Tibial nerve (tissue), 4 donors: ENCODE data around the gene GNG5. TPM values are rescaled to one million over a fixed set of nuclear protein-coding genes. Genes with fewer than 3 reads are reported as not detected.

ENCODE experiments used
- DNase-seq, 2 donors: peaks; one replicate each; pipeline ENCODE4 v3.0.0-alpha.2; 2019; ENCODE audit warnings: low spot score in 2 of 2
- H3K27ac ChIP-seq, 4 donors: fragments of 200-600 bp; sonication (generic) in 3 of 4; one replicate each; pipeline ENCODE4 v1.5.1; 2017 to 2019; ENCODE audit warnings: mild to moderate bottlenecking in 1 of 4
- H3K27me3 ChIP-seq, 2 donors: fragments of 200-600 bp; sonication (generic) in 1 of 2; one replicate each; pipeline versions ENCODE4 v1.5.1 to v1.6.0; 2017 to 2019
- H3K36me3 ChIP-seq, 3 donors: fragments of 200-600 bp; sonication (generic); one replicate each; pipeline ENCODE4 v1.5.1; 2018 to 2019
- H3K4me1 ChIP-seq, 4 donors: fragments of 200-600 bp; sonication (generic) in 3 of 4; one replicate each; pipeline ENCODE4 v1.5.1; 2017 to 2019
- H3K4me3 ChIP-seq, 4 donors: fragments of 200-600 bp; sonication (generic) in 3 of 4; one replicate each; pipeline ENCODE4 v1.5.1; 2017 to 2019; ENCODE audit warnings: mild to moderate bottlenecking in 1 of 4, moderate library complexity in 1 of 4
- H3K9me3 ChIP-seq, 4 donors: fragments of 200-600 bp; sonication (generic) in 3 of 4; one replicate each; pipeline ENCODE4 v1.5.1; 2017 to 2019
- EP300 ChIP-seq, 2 donors: sonication (generic); formaldehyde crosslinking; IDR thresholded peaks; one replicate each; pipeline ENCODE4 v1.6.1; 2017; ENCODE audit warnings: antibody characterized with exemption in 2 of 2, mild to moderate bottlenecking in 1 of 2
- POLR2A ChIP-seq, 2 donors: fragments of 450-650 bp; IDR thresholded peaks; one replicate each; pipeline ENCODE4 v1.6.1; 2017; ENCODE audit warnings: antibody characterized with exemption in 2 of 2, mild to moderate bottlenecking in 2 of 2, moderate library complexity in 2 of 2
- WGBS, 2 donors: methylation state at CpG; one replicate each; pipeline ENCODE4 v1.1.5; 2018; 5-methylcytosine and 5-hydroxymethylcytosine counted together
- total RNA-seq, 4 donors: library from RNA; depleted of rRNA; stranded (reverse); fragments of >200 nt; gene quantifications; one replicate each; pipeline ENCODE4 v1.1.0, GENCODE V29; 2016
- TF ChIP-seq, protein P1 (sequence below), 5 experiments: fragments of 200-600 bp in 3 of 5; fragments of 450-650 bp in 2 of 5; sonication (generic) in 3 of 5; IDR thresholded peaks; one replicate each; pipeline ENCODE4 v1.5.1; 2016 to 2019; ENCODE audit warnings: antibody characterized with exemption in 5 of 5, mild to moderate bottlenecking in 3 of 5, moderate library complexity in 2 of 5

Gene GNG5
- total RNA-seq, 4 donors from 2014 or later: 39.8 to 76.9 (median 54.8) TPM

DNA sequence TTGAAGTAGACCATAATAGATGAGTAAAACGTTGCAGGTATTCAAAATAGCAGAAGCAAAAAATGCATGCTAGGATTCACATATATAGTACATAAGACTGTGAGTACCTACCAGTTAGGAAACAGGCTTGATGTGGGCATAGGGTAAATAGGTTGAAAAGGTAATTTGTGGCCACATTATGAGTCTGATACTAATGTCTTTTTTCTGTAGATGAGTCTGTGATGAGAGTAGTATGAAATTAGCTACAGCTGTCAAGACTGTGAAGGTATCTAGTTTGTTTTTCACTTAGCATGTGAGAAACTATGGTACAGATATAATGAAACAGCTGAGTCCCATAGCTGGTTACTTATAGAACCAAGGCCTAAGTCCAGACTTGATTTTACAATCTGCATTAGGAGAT is 12.6 kb downstream of the GNG5 start:
- Histone ChIP-seq H3K4me1 (peaks cover 0 to 2% (median 0%) of the 10 kb centered on the region in 4 donors), H3K4me3 (no peak overlapping the region), H3K27me3 (no peaks in the 10 kb centered on the region), H3K36me3 (peaks cover 7 to 64% (median 10%) of the 10 kb centered on the region in 3 donors), H3K27ac (no peak overlapping the region), H3K9me3 (no peaks in the 10 kb centered on the region)
- DNase-seq: no peak
- 80 to 81% methylated on average over 1 of the region's 1 CpG for WGBS, 2 donors
- TF ChIP-seq, protein P1, sequence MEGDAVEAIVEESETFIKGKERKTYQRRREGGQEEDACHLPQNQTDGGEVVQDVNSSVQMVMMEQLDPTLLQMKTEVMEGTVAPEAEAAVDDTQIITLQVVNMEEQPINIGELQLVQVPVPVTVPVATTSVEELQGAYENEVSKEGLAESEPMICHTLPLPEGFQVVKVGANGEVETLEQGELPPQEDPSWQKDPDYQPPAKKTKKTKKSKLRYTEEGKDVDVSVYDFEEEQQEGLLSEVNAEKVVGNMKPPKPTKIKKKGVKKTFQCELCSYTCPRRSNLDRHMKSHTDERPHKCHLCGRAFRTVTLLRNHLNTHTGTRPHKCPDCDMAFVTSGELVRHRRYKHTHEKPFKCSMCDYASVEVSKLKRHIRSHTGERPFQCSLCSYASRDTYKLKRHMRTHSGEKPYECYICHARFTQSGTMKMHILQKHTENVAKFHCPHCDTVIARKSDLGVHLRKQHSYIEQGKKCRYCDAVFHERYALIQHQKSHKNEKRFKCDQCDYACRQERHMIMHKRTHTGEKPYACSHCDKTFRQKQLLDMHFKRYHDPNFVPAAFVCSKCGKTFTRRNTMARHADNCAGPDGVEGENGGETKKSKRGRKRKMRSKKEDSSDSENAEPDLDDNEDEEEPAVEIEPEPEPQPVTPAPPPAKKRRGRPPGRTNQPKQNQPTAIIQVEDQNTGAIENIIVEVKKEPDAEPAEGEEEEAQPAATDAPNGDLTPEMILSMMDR (IDR thresholded peaks at IDR 0.05): no peak
- TF ChIP-seq EP300 (IDR thresholded peaks at IDR 0.05): no peak
- no peak for TF ChIP-seq POLR2A (IDR thresholded peaks at IDR 0.05)

DNA sequence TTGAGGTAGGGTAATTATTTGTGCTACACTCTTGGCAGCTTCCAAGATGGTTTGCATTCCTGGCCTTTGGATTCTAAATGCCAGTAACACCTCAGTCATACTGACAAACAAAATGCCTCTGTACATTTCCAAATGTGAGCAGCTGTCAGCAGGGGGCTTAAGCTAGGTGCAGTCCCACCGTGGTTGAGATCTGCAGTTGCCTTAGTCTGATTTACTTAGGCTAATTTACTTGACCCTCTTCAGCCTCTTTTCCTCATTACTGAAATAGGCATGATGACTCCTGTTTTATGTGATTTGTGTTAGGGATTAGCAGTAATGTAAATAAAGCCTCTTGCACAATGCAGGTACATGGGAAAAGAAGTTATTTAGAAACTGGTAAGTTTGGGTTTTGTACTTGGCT is 13.7 kb downstream of the GNG5 start:
- peaks cover 6 to 54% (median 7%) of the 10 kb centered on the region in 3 donors for H3K36me3 ChIP-seq
- no peak for DNase-seq
- TF ChIP-seq, protein P1 (IDR thresholded peaks at IDR 0.05): no peak
- TF ChIP-seq EP300 (IDR thresholded peaks at IDR 0.05) (no peak), POLR2A (IDR thresholded peaks at IDR 0.05) (no peak)
- no peak overlapping the region for H3K27ac ChIP-seq
- 70 to 76% methylated on average over 1 of the region's 1 CpG for WGBS, 2 donors
- H3K4me1 ChIP-seq: peaks cover 0 to 2% (median 0%) of the 10 kb centered on the region in 4 donors
- H3K27me3 ChIP-seq: no peaks in the 10 kb centered on the region
- H3K9me3 ChIP-seq: no peaks in the 10 kb centered on the region
- no peak overlapping the region for H3K4me3 ChIP-seq

DNA sequence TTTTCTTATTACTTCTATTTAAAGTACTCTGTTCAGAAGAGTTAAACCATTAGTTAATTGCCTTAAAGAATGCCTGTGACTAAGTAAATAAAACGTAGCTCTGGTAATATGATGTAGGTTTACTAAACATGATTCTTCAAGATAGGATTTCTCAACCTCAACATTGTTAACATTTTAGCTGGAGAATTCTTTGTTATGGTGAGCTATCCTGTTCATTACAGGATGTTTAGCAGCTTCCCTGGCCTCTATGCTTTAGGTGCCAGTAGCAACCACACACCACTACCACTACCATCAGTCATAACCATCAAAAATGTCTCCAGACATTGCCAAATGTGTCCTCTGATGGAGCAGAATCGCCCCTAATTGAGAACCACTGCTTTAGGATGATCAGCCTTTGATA is 16.6 kb downstream of the GNG5 start:
- Histone ChIP-seq H3K27ac (no peak overlapping the region), H3K4me3 (no peak overlapping the region), H3K9me3 (no peaks in the 10 kb centered on the region), H3K36me3 (peaks cover 0 to 41% (median 2%) of the 10 kb centered on the region in 3 donors), H3K4me1 (peaks cover 0 to 5% (median 0%) of the 10 kb centered on the region in 4 donors), H3K27me3 (no peaks in the 10 kb centered on the region)
- no peak for DNase-seq
- 86 to 99% methylated on average over 2 of the region's 2 CpGs for WGBS, 2 donors
- TF ChIP-seq EP300 (IDR thresholded peaks at IDR 0.05) (no peak), POLR2A (IDR thresholded peaks at IDR 0.05) (no peak)
- TF ChIP-seq, protein P1 (IDR thresholded peaks at IDR 0.05): no peak

DNA sequence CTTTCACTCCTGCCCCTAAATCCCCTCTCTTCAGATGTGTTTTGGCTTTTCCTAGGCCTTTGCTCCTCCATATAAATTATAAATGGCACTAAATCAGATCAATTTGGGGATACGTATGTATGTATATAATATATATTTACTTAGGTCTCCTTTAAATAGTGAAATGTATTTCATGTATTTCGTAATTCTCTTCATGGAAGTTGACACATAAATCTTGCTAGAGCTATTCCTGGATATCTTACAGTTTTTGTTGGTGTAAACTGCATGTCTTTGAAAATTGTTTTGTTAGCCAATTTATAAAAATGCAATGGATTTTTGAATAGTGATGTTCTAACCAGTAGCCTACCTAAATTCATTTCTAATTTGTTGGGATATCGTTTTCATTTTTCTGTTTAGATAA is 18.3 kb downstream of the GNG5 start:
- Histone ChIP-seq H3K4me3 (no peak overlapping the region), H3K36me3 (peaks cover 0 to 57% (median 2%) of the 10 kb centered on the region in 3 donors), H3K4me1 (peaks cover 0 to 5% (median 0%) of the 10 kb centered on the region in 4 donors), H3K9me3 (no peaks in the 10 kb centered on the region), H3K27ac (no peak overlapping the region), H3K27me3 (no peaks in the 10 kb centered on the region)
- no peak for DNase-seq
- TF ChIP-seq POLR2A (IDR thresholded peaks at IDR 0.05): no peak
- TF ChIP-seq, protein P1 (IDR thresholded peaks at IDR 0.05): no peak
- no peak for TF ChIP-seq EP300 (IDR thresholded peaks at IDR 0.05)
- WGBS, 2 donors: 78 to 95% methylated on average over 3 of the region's 3 CpGs

DNA sequence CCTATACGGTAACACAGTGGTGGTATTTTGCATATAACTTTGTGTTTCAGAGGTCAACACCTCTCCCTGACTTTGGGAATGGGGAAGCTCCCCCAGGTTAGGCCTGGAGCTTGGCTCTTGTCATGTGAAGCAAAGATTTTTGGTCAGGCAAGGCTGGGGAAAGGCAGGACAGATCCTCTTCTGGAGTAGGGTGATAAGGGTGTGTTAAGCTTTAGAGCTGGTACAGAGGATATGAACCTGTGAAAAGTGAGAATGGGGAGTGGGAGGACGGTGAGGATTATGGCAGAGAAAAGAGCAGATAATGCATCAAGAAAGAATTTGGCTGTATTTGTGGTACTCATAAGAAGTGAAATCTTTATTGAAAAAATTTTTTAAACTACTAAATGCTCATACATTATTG is 25.1 kb downstream of the GNG5 start:
- WGBS, 2 donors: 85 to 88% methylated on average over 2 of the region's 2 CpGs
- H3K9me3 ChIP-seq: no peaks in the 10 kb centered on the region
- H3K27me3 ChIP-seq: peaks cover 0 to 17% of the 10 kb centered on the region in 2 donors
- H3K4me3 ChIP-seq: no peak overlapping the region
- peaks cover 0 to 35% (median 0%) of the 10 kb centered on the region in 3 donors for H3K36me3 ChIP-seq
- H3K4me1 ChIP-seq: peaks cover 0 to 31% (median 10%) of the 10 kb centered on the region in 4 donors
- TF ChIP-seq, protein P1 (IDR thresholded peaks at IDR 0.05): no peak
- TF ChIP-seq EP300 (IDR thresholded peaks at IDR 0.05): no peak
- TF ChIP-seq POLR2A (IDR thresholded peaks at IDR 0.05): no peak
- DNase-seq: no peak
- H3K27ac ChIP-seq: no peak overlapping the region
